ENCODE data around the gene ST3GAL5.

DNA sequence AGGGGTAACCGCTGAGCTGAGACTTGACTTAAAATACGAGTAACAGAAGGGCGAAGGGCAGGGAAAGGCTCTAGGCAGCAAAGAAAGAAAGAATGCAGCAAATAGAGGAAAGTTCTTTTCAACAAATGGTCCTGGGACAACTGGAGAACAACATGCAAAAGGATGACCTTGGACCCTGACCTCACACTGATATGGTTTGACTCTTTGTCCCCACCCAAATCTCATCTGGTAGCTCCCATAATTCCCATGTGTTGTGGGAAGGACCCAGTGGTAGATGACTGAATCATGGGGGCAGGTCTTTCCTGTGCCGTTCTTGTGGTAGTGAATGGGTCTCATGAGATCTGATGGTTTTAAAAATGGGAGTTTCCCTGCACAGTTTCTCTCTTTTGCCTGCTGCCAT is 33.9 kb downstream of the ST3GAL5 start:
- TF ChIP-seq EZH2 (IDR thresholded peaks at IDR 0.05; ENCODE audit: low read length, missing control alignments): no peak
- TF ChIP-seq, protein P1, sequence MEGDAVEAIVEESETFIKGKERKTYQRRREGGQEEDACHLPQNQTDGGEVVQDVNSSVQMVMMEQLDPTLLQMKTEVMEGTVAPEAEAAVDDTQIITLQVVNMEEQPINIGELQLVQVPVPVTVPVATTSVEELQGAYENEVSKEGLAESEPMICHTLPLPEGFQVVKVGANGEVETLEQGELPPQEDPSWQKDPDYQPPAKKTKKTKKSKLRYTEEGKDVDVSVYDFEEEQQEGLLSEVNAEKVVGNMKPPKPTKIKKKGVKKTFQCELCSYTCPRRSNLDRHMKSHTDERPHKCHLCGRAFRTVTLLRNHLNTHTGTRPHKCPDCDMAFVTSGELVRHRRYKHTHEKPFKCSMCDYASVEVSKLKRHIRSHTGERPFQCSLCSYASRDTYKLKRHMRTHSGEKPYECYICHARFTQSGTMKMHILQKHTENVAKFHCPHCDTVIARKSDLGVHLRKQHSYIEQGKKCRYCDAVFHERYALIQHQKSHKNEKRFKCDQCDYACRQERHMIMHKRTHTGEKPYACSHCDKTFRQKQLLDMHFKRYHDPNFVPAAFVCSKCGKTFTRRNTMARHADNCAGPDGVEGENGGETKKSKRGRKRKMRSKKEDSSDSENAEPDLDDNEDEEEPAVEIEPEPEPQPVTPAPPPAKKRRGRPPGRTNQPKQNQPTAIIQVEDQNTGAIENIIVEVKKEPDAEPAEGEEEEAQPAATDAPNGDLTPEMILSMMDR (conservative IDR thresholded peaks at IDR 0.05 in 1 of 2, IDR thresholded peaks at IDR 0.05 in 1 of 2; ENCODE audit: low read depth in 1 of 2, low read length in 2 of 2): no peak

Measured in fibroblast of lung (primary cell).